Upper lobe of left lung (tissue), 4 donors: ENCODE data around the gene KIF26B.

Experiments
- EP300 ChIP-seq, 4 donors: sonication (generic); formaldehyde crosslinking; IDR thresholded peaks; one replicate each; pipeline ENCODE4 v1.5.1; 2017; ENCODE audit warnings: antibody characterized with exemption in 4 of 4, control low read depth in 2 of 4
- POLR2A ChIP-seq, 4 donors: fragments of 450-650 bp; IDR thresholded peaks; one replicate each; pipeline ENCODE4 v1.5.1; 2016 to 2017; ENCODE audit warnings: antibody characterized with exemption in 4 of 4, mild to moderate bottlenecking in 2 of 4
- POLR2AphosphoS5 ChIP-seq, 2 donors: sonication (generic); formaldehyde crosslinking; IDR thresholded peaks; one replicate each; pipeline ENCODE4 v1.5.1; 2017; ENCODE audit warnings: antibody characterized with exemption in 2 of 2
- TF ChIP-seq, protein P1 (sequence below), 6 experiments: fragments of 450-650 bp in 4 of 6; fragments of 200-600 bp in 2 of 6; sonication (generic) in 2 of 6; IDR thresholded peaks; one replicate each; pipeline ENCODE4 v1.5.1; 2016 to 2019; ENCODE audit warnings: antibody characterized with exemption in 6 of 6

DNA sequence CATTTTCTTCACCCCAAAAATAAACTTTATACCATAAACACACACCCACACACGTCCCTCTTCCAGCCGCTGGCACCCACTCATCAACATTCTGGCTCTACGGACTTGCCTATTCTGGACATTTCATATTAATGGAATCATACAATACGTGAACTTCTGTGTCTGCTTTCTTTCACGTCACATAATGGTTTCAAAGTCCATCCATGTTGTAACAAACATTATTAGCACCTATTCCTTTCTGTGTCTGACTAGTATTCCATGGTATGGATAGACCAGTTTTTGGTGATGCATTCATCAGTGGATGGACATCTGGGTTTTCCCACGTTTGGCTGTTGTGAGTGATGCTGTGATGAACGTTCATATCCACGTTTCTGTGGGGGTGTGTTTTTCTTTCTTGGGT lies 323.2 kb downstream of the KIF26B start:
- TF ChIP-seq, protein P1, sequence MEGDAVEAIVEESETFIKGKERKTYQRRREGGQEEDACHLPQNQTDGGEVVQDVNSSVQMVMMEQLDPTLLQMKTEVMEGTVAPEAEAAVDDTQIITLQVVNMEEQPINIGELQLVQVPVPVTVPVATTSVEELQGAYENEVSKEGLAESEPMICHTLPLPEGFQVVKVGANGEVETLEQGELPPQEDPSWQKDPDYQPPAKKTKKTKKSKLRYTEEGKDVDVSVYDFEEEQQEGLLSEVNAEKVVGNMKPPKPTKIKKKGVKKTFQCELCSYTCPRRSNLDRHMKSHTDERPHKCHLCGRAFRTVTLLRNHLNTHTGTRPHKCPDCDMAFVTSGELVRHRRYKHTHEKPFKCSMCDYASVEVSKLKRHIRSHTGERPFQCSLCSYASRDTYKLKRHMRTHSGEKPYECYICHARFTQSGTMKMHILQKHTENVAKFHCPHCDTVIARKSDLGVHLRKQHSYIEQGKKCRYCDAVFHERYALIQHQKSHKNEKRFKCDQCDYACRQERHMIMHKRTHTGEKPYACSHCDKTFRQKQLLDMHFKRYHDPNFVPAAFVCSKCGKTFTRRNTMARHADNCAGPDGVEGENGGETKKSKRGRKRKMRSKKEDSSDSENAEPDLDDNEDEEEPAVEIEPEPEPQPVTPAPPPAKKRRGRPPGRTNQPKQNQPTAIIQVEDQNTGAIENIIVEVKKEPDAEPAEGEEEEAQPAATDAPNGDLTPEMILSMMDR (IDR thresholded peaks at IDR 0.05), result no peak
- no peak for TF ChIP-seq EP300 (IDR thresholded peaks at IDR 0.05)
- no peak for TF ChIP-seq POLR2AphosphoS5 (IDR thresholded peaks at IDR 0.05)
- TF ChIP-seq POLR2A (IDR thresholded peaks at IDR 0.05), result no peak
